Effector memory CD4-positive, alpha-beta T cell (primary cell): Measurements from ENCODE around the gene RPS23.
A peak's percentile ranks its signal among the peaks of the same experiment; 100 is the strongest.

Experiments used
- DNase-seq, 3 donors: peaks; one replicate each; pipeline ENCODE4 v3.0.0-alpha.2; 2020
- H3K27ac ChIP-seq: 2 replicates; pipeline ENCODE4 v1.7.0; 2013; ENCODE audit warnings: mild to moderate bottlenecking, low read length, moderate library complexity; ENCODE audit not compliant: insufficient read depth, poor library complexity, severe bottlenecking
- H3K27me3 ChIP-seq: replicated peaks from 2 replicates; pipeline ENCODE4 v1.7.0; 2013; ENCODE audit warnings: mild to moderate bottlenecking, low read length; ENCODE audit not compliant: insufficient read depth, control insufficient read depth, poor library complexity, severe bottlenecking
- H3K36me3 ChIP-seq: 2 replicates; pipeline ENCODE4 v1.7.0; 2013; ENCODE audit warnings: mild to moderate bottlenecking, low read length, moderate library complexity; ENCODE audit not compliant: control insufficient read depth, insufficient read depth
- H3K4me1 ChIP-seq: 2 replicates; pipeline ENCODE4 v1.7.0; 2013; ENCODE audit warnings: low read length, mild to moderate bottlenecking; ENCODE audit not compliant: control insufficient read depth, insufficient read depth, poor library complexity, severe bottlenecking
- H3K4me3 ChIP-seq: 2 replicates; pipeline ENCODE4 v1.7.0; 2013; ENCODE audit warnings: low read length, low read depth, mild to moderate bottlenecking; ENCODE audit not compliant: insufficient read depth, poor library complexity, severe bottlenecking
- H3K9me3 ChIP-seq: 2 replicates; pipeline ENCODE4 v1.7.0; 2013; ENCODE audit warnings: mild to moderate bottlenecking, low read length, moderate library complexity; ENCODE audit not compliant: control insufficient read depth

Gene RPS23

GRCh38 chr5:82312373-82312856, 34.3 kb upstream of the RPS23 start:
- Histone ChIP-seq H3K27ac (no peak overlapping the region), H3K4me3 (no peak overlapping the region), H3K4me1 (no peaks in the 10 kb centered on the region), H3K9me3 (no peaks in the 10 kb centered on the region), H3K27me3 (no peaks in the 10 kb centered on the region), H3K36me3 (no peaks in the 10 kb centered on the region)
- DNase-seq, result peak in 1 of 3 donors; percentile 9

GRCh38 chr5:82309091-82309531, 31.0 kb upstream of the RPS23 start:
- Histone ChIP-seq H3K9me3 (no peaks in the 10 kb centered on the region), H3K36me3 (no peaks in the 10 kb centered on the region), H3K27me3 (no peaks in the 10 kb centered on the region), H3K4me3 (no peak overlapping the region), H3K27ac (no peak overlapping the region), H3K4me1 (no peaks in the 10 kb centered on the region)
- no peak for DNase-seq

GRCh38 chr5:82308416-82308815, 30.3 kb upstream of the RPS23 start:
- DNase-seq, result no peak
- H3K4me1 ChIP-seq, result no peaks in the 10 kb centered on the region
- no peaks in the 10 kb centered on the region for H3K36me3 ChIP-seq
- no peaks in the 10 kb centered on the region for H3K27me3 ChIP-seq
- no peaks in the 10 kb centered on the region for H3K9me3 ChIP-seq
- no peak overlapping the region for H3K4me3 ChIP-seq
- no peak overlapping the region for H3K27ac ChIP-seq

- Histone ChIP-seq H3K9me3 (no peaks in the 10 kb centered on the region), H3K4me1 (no peaks in the 10 kb centered on the region), H3K36me3 (no peaks in the 10 kb centered on the region), H3K4me3 (no peak overlapping the region), H3K27ac (no peak overlapping the region), H3K27me3 (no peaks in the 10 kb centered on the region)
- DNase-seq, result no peak
These were observed 29.3 kb upstream of the RPS23 start for GRCh38 chr5:82307451-82307850.

- Histone ChIP-seq H3K27me3 (no peaks in the 10 kb centered on the region), H3K4me1 (no peaks in the 10 kb centered on the region), H3K27ac (no peak overlapping the region), H3K9me3 (no peaks in the 10 kb centered on the region), H3K4me3 (no peak overlapping the region), H3K36me3 (no peaks in the 10 kb centered on the region)
- no peak for DNase-seq
These were observed 28.0 kb upstream of the RPS23 start for GRCh38 chr5:82306151-82306550.

- Histone ChIP-seq H3K36me3 (no peaks in the 10 kb centered on the region), H3K9me3 (no peaks in the 10 kb centered on the region), H3K4me1 (no peaks in the 10 kb centered on the region), H3K4me3 (no peak overlapping the region), H3K27me3 (no peaks in the 10 kb centered on the region), H3K27ac (no peak overlapping the region)
- no peak for DNase-seq
These were observed 23.0 kb upstream of the RPS23 start for GRCh38 chr5:82301190-82301589.

GRCh38 chr5:82298668-82299067, 20.5 kb upstream of the RPS23 start:
- H3K27ac ChIP-seq, result no peak overlapping the region
- no peaks in the 10 kb centered on the region for H3K36me3 ChIP-seq

GRCh38 chr5:82297711-82298110, 19.6 kb upstream of the RPS23 start:
- no peaks in the 10 kb centered on the region for H3K4me1 ChIP-seq
- H3K9me3 ChIP-seq, result no peaks in the 10 kb centered on the region
- no peaks in the 10 kb centered on the region for H3K27me3 ChIP-seq
- H3K27ac ChIP-seq, result no peak overlapping the region
- no peaks in the 10 kb centered on the region for H3K36me3 ChIP-seq
- no peak overlapping the region for H3K4me3 ChIP-seq
- DNase-seq, result no peak

More at GRCh38 chr5:82298668-82299067, 20.5 kb upstream of the RPS23 start:
- H3K27me3 ChIP-seq, result no peaks in the 10 kb centered on the region
- no peak overlapping the region for H3K4me3 ChIP-seq
- DNase-seq, result no peak
- H3K4me1 ChIP-seq, result no peaks in the 10 kb centered on the region
- no peaks in the 10 kb centered on the region for H3K9me3 ChIP-seq

GRCh38 chr5:82296929-82297328, 18.8 kb upstream of the RPS23 start:
- Histone ChIP-seq H3K4me3 (no peak overlapping the region), H3K4me1 (no peaks in the 10 kb centered on the region), H3K9me3 (no peaks in the 10 kb centered on the region), H3K36me3 (no peaks in the 10 kb centered on the region), H3K27ac (no peak overlapping the region), H3K27me3 (no peaks in the 10 kb centered on the region)
- DNase-seq, result no peak

GRCh38 chr5:82295959-82296531, 17.9 kb upstream of the RPS23 start:
- no peak overlapping the region for H3K27ac ChIP-seq
- H3K4me1 ChIP-seq, result no peaks in the 10 kb centered on the region
- H3K4me3 ChIP-seq, result no peak overlapping the region
- no peak for DNase-seq
- H3K27me3 ChIP-seq, result no peaks in the 10 kb centered on the region
- H3K9me3 ChIP-seq, result no peaks in the 10 kb centered on the region
- no peaks in the 10 kb centered on the region for H3K36me3 ChIP-seq
